ENCODE results near the gene FIGLA.

Gene FIGLA

GRCh38 chr2:70784320-70784719, 6.1 kb downstream of the FIGLA start:
- in situ Hi-C loops (cut with HindIII; ENCODE audit: low pct_ligation_motif_present, low pct_unique_long_range_greater_than_20kb, low sequenced_read_pairs) = loop anchor here (25.0 kb wide), 1 partner anchor 97 kb away; no protein-coding TSS in a partner anchor
- no peak for DNase-seq

- peak; percentile 14 for DNase-seq
- in situ Hi-C loops (cut with HindIII; ENCODE audit: low pct_ligation_motif_present, low pct_unique_long_range_greater_than_20kb, low sequenced_read_pairs) = loop anchor here (25.0 kb wide), 1 partner anchor 93 kb away; no protein-coding TSS in a partner anchor
Measured at GRCh38 chr2:70779911-70780545, 10.4 kb downstream of the FIGLA start.

- in situ Hi-C loops (cut with HindIII; ENCODE audit: low pct_ligation_motif_present, low pct_unique_long_range_greater_than_20kb, low sequenced_read_pairs) = loop anchor here (25.0 kb wide), 1 partner anchor 92 kb away; no protein-coding TSS in a partner anchor
- DNase-seq = no peak
Measured at GRCh38 chr2:70779491-70779890, 11.0 kb downstream of the FIGLA start.

- in situ Hi-C loops (cut with HindIII; ENCODE audit: low pct_ligation_motif_present, low pct_unique_long_range_greater_than_20kb, low sequenced_read_pairs) = loop anchor here (25.0 kb wide), 1 partner anchor 91 kb away; no protein-coding TSS in a partner anchor
- DNase-seq = no peak
Measured at GRCh38 chr2:70778676-70779075, 11.8 kb downstream of the FIGLA start.

GRCh38 chr2:70777450-70777849, 13.0 kb downstream of the FIGLA start:
- DNase-seq = no peak
- in situ Hi-C loops (cut with HindIII; ENCODE audit: low pct_ligation_motif_present, low pct_unique_long_range_greater_than_20kb, low sequenced_read_pairs) = loop anchor here (25.0 kb wide), 1 partner anchor 90 kb away; no protein-coding TSS in a partner anchor

GRCh38 chr2:70776266-70776665, 14.2 kb downstream of the FIGLA start:
- DNase-seq = no peak
- in situ Hi-C loops (cut with HindIII; ENCODE audit: low pct_ligation_motif_present, low pct_unique_long_range_greater_than_20kb, low sequenced_read_pairs) = loop anchor here (25.0 kb wide), 1 partner anchor 89 kb away; no protein-coding TSS in a partner anchor

GRCh38 chr2:70775141-70775540, 15.3 kb downstream of the FIGLA start:
- DNase-seq = no peak
- in situ Hi-C loops (cut with HindIII; ENCODE audit: low pct_ligation_motif_present, low pct_unique_long_range_greater_than_20kb, low sequenced_read_pairs) = loop anchor here (25.0 kb wide), 1 partner anchor 88 kb away; no protein-coding TSS in a partner anchor

GRCh38 chr2:70772486-70773155, 17.8 kb downstream of the FIGLA start:
- no peak for DNase-seq
- in situ Hi-C loops (cut with HindIII; ENCODE audit: low pct_ligation_motif_present, low pct_unique_long_range_greater_than_20kb, low sequenced_read_pairs) = no loop called here

- in situ Hi-C loops (cut with HindIII; ENCODE audit: low pct_ligation_motif_present, low pct_unique_long_range_greater_than_20kb, low sequenced_read_pairs) = no loop called here
- DNase-seq = no peak
Measured at GRCh38 chr2:70771446-70771845, 19.0 kb downstream of the FIGLA start.

- DNase-seq = no peak
- in situ Hi-C loops (cut with HindIII; ENCODE audit: low pct_ligation_motif_present, low pct_unique_long_range_greater_than_20kb, low sequenced_read_pairs) = no loop called here
Measured at GRCh38 chr2:70769450-70769849, 21.0 kb downstream of the FIGLA start.

- no peak for DNase-seq
- in situ Hi-C loops (cut with HindIII; ENCODE audit: low pct_ligation_motif_present, low pct_unique_long_range_greater_than_20kb, low sequenced_read_pairs) = no loop called here
Measured at GRCh38 chr2:70768590-70769085, 21.8 kb downstream of the FIGLA start.

- in situ Hi-C loops (cut with HindIII; ENCODE audit: low pct_ligation_motif_present, low pct_unique_long_range_greater_than_20kb, low sequenced_read_pairs) = no loop called here
- DNase-seq = peak; percentile 80
Measured at GRCh38 chr2:70767699-70768589, 22.5 kb downstream of the FIGLA start, which contains the start of gene ADD2. Gene ADD2, minus strand, starts transcription at chr2:70768200. Its CDS starts 61,792 bp downstream, at chr2:70706408.

- peak; percentile 60 for DNase-seq
- in situ Hi-C loops (cut with HindIII; ENCODE audit: low pct_ligation_motif_present, low pct_unique_long_range_greater_than_20kb, low sequenced_read_pairs) = no loop called here
Measured at GRCh38 chr2:70767079-70767698, 23.3 kb downstream of the FIGLA start.

GRCh38 chr2:70766357-70767078, 23.9 kb downstream of the FIGLA start:
- in situ Hi-C loops (cut with HindIII; ENCODE audit: low pct_ligation_motif_present, low pct_unique_long_range_greater_than_20kb, low sequenced_read_pairs) = no loop called here
- no peak for DNase-seq

GRCh38 chr2:70765507-70765906, 24.9 kb downstream of the FIGLA start:
- DNase-seq = no peak
- in situ Hi-C loops (cut with HindIII; ENCODE audit: low pct_ligation_motif_present, low pct_unique_long_range_greater_than_20kb, low sequenced_read_pairs) = no loop called here

GRCh38 chr2:70759446-70759845, 31.0 kb downstream of the FIGLA start:
- in situ Hi-C loops (cut with HindIII; ENCODE audit: low pct_ligation_motif_present, low pct_unique_long_range_greater_than_20kb, low sequenced_read_pairs) = no loop called here

GRCh38 chr2:70757966-70758365, 32.5 kb downstream of the FIGLA start:
- in situ Hi-C loops (cut with HindIII; ENCODE audit: low pct_ligation_motif_present, low pct_unique_long_range_greater_than_20kb, low sequenced_read_pairs) = no loop called here
- DNase-seq = no peak

More at GRCh38 chr2:70759446-70759845, 31.0 kb downstream of the FIGLA start:
- DNase-seq = no peak

- DNase-seq = no peak
- in situ Hi-C loops (cut with HindIII; ENCODE audit: low pct_ligation_motif_present, low pct_unique_long_range_greater_than_20kb, low sequenced_read_pairs) = no loop called here
Measured at GRCh38 chr2:70757360-70757759, 33.1 kb downstream of the FIGLA start.

Measured in ACHN (cell line).